Measurements from ENCODE around the gene CD3E.

Gene CD3E

GRCh38 chr11:118295199-118295598, 9.3 kb upstream of the CD3E start:
- H3K27me3 ChIP-seq (ENCODE audit: insufficient read depth, low read length), result no peaks in the 10 kb centered on the region
- H3K9ac ChIP-seq (ENCODE audit: low read length), result no peak overlapping the region
- no peak overlapping the region for H4K8ac ChIP-seq (ENCODE audit: low read depth, low read length)
- H3K4me2 ChIP-seq (ENCODE audit: low read length), result no peak overlapping the region
- H2AK5ac ChIP-seq (ENCODE audit: low read length), result no peak overlapping the region
- no peak overlapping the region for H2BK120ac ChIP-seq (ENCODE audit: insufficient read depth, low read length, poor library complexity)
- H3K4me1 ChIP-seq (ENCODE audit: control insufficient read depth in 1 of 2, insufficient read depth in 2 of 2, low read length in 2 of 2), result no peaks in the 10 kb centered on the region
- H3K4ac ChIP-seq (ENCODE audit: low read depth, low read length), result no peak overlapping the region
- no peaks in the 10 kb centered on the region for H3K79me2 ChIP-seq (ENCODE audit: control insufficient read depth, insufficient read depth, low read length, poor library complexity)
- H3K9me3 ChIP-seq (ENCODE audit: insufficient read depth, low read depth, low read length), result peaks cover 2% of the 10 kb centered on the region
- H2BK12ac ChIP-seq (ENCODE audit: low read length), result no peak overlapping the region
- H4K91ac ChIP-seq (ENCODE audit: low read depth, low read length), result no peak overlapping the region
- WGBS (ENCODE audit: extremely low coverage, insufficient coverage, insufficient read length), result no CpG with 5 or more reads among the region's 5 CpGs
- no peak for DNase-seq
- no peak overlapping the region for H3K27ac ChIP-seq (ENCODE audit: low read depth, low read length)
- no peak overlapping the region for H2AFZ ChIP-seq (ENCODE audit: insufficient read depth, low read length, poor library complexity)
- no peaks in the 10 kb centered on the region for H3K36me3 ChIP-seq (ENCODE audit: control insufficient read depth in 1 of 2, insufficient read depth in 2 of 2, low read length in 2 of 2)
- H3K23ac ChIP-seq (ENCODE audit: low read length), result no peak overlapping the region
- no peak overlapping the region for H4K12ac ChIP-seq (ENCODE audit: low read depth, low read length)
- no peak overlapping the region for H3K14ac ChIP-seq (ENCODE audit: low read length)
- no peak overlapping the region for H3K18ac ChIP-seq (ENCODE audit: low read length)
- no peak overlapping the region for H3K4me3 ChIP-seq (ENCODE audit: low read depth, low read length)
- no peaks in the 10 kb centered on the region for H3K79me1 ChIP-seq (ENCODE audit: low read length)
- H2BK5ac ChIP-seq (ENCODE audit: low read depth, low read length, poor library complexity), result no peak overlapping the region

GRCh38 chr11:118295815-118296454, 8.6 kb upstream of the CD3E start:
- H4K12ac ChIP-seq (ENCODE audit: low read depth, low read length), result no peak overlapping the region
- WGBS (ENCODE audit: extremely low coverage, insufficient coverage, insufficient read length), result no CpG with 5 or more reads among the region's 3 CpGs
- H3K4me3 ChIP-seq (ENCODE audit: low read depth, low read length), result no peak overlapping the region
- no peak overlapping the region for H4K91ac ChIP-seq (ENCODE audit: low read depth, low read length)
- H3K4me1 ChIP-seq (ENCODE audit: control insufficient read depth in 1 of 2, insufficient read depth in 2 of 2, low read length in 2 of 2), result no peaks in the 10 kb centered on the region
- no peak overlapping the region for H3K27ac ChIP-seq (ENCODE audit: low read depth, low read length)
- H2AK5ac ChIP-seq (ENCODE audit: low read length), result no peak overlapping the region
- no peak overlapping the region for H3K23ac ChIP-seq (ENCODE audit: low read length)
- H3K9ac ChIP-seq (ENCODE audit: low read length), result no peak overlapping the region
- no peaks in the 10 kb centered on the region for H3K27me3 ChIP-seq (ENCODE audit: insufficient read depth, low read length)
- H2BK120ac ChIP-seq (ENCODE audit: insufficient read depth, low read length, poor library complexity), result no peak overlapping the region
- H3K18ac ChIP-seq (ENCODE audit: low read length), result no peak overlapping the region
- H3K36me3 ChIP-seq (ENCODE audit: control insufficient read depth in 1 of 2, insufficient read depth in 2 of 2, low read length in 2 of 2), result no peaks in the 10 kb centered on the region
- no peak overlapping the region for H3K4me2 ChIP-seq (ENCODE audit: low read length)
- H2BK12ac ChIP-seq (ENCODE audit: low read length), result no peak overlapping the region
- DNase-seq, result peak in 1 of 2 donors; percentile 37
- no peak overlapping the region for H2BK5ac ChIP-seq (ENCODE audit: low read depth, low read length, poor library complexity)
- no peak overlapping the region for H3K4ac ChIP-seq (ENCODE audit: low read depth, low read length)
- no peak overlapping the region for H2AFZ ChIP-seq (ENCODE audit: insufficient read depth, low read length, poor library complexity)
- no peak overlapping the region for H3K14ac ChIP-seq (ENCODE audit: low read length)
- no peaks in the 10 kb centered on the region for H3K79me1 ChIP-seq (ENCODE audit: low read length)
- peaks cover 2% of the 10 kb centered on the region for H3K9me3 ChIP-seq (ENCODE audit: insufficient read depth, low read depth, low read length)
- no peaks in the 10 kb centered on the region for H3K79me2 ChIP-seq (ENCODE audit: control insufficient read depth, insufficient read depth, low read length, poor library complexity)
- no peak overlapping the region for H4K8ac ChIP-seq (ENCODE audit: low read depth, low read length)

GRCh38 chr11:118301600-118302195, 2.8 kb upstream of the CD3E start:
- WGBS (ENCODE audit: extremely low coverage, insufficient coverage, insufficient read length), result no CpG with 5 or more reads among the region's 8 CpGs
- H4K91ac ChIP-seq (ENCODE audit: low read depth, low read length), result no peak overlapping the region

GRCh38 chr11:118304227-118304567, 333 bp upstream of the CD3E start:
- no peaks in the 10 kb centered on the region for H3K27me3 ChIP-seq (ENCODE audit: insufficient read depth, low read length)
- no peak overlapping the region for H3K27ac ChIP-seq (ENCODE audit: low read depth, low read length)
- H3K4me2 ChIP-seq (ENCODE audit: low read length), result no peak overlapping the region
- H3K18ac ChIP-seq (ENCODE audit: low read length), result no peak overlapping the region
- H2BK12ac ChIP-seq (ENCODE audit: low read length), result no peak overlapping the region
- H4K91ac ChIP-seq (ENCODE audit: low read depth, low read length), result no peak overlapping the region
- no peaks in the 10 kb centered on the region for H3K4me1 ChIP-seq (ENCODE audit: control insufficient read depth in 1 of 2, insufficient read depth in 2 of 2, low read length in 2 of 2)
- no peak overlapping the region for H3K4me3 ChIP-seq (ENCODE audit: low read depth, low read length)
- H3K79me1 ChIP-seq (ENCODE audit: low read length), result no peaks in the 10 kb centered on the region
- no peak overlapping the region for H3K4ac ChIP-seq (ENCODE audit: low read depth, low read length)
- H3K14ac ChIP-seq (ENCODE audit: low read length), result no peak overlapping the region
- no peak overlapping the region for H3K9ac ChIP-seq (ENCODE audit: low read length)
- H4K8ac ChIP-seq (ENCODE audit: low read depth, low read length), result no peak overlapping the region
- no peak overlapping the region for H2BK120ac ChIP-seq (ENCODE audit: insufficient read depth, low read length, poor library complexity)
- no peak overlapping the region for H2AK5ac ChIP-seq (ENCODE audit: low read length)
- H3K23ac ChIP-seq (ENCODE audit: low read length), result no peak overlapping the region
- WGBS (ENCODE audit: extremely low coverage, insufficient coverage, insufficient read length), result no CpG with 5 or more reads among the region's 1 CpG
- no peak overlapping the region for H2AFZ ChIP-seq (ENCODE audit: insufficient read depth, low read length, poor library complexity)
- H2BK5ac ChIP-seq (ENCODE audit: low read depth, low read length, poor library complexity), result no peak overlapping the region
- H3K9me3 ChIP-seq (ENCODE audit: insufficient read depth, low read depth, low read length), result no peaks in the 10 kb centered on the region
- H3K36me3 ChIP-seq (ENCODE audit: control insufficient read depth in 1 of 2, insufficient read depth in 2 of 2, low read length in 2 of 2), result no peaks in the 10 kb centered on the region
- no peaks in the 10 kb centered on the region for H3K79me2 ChIP-seq (ENCODE audit: control insufficient read depth, insufficient read depth, low read length, poor library complexity)
- H4K12ac ChIP-seq (ENCODE audit: low read depth, low read length), result no peak overlapping the region
- DNase-seq, result no peak

More at GRCh38 chr11:118301600-118302195, 2.8 kb upstream of the CD3E start:
- H3K4me3 ChIP-seq (ENCODE audit: low read depth, low read length), result no peak overlapping the region
- H3K79me2 ChIP-seq (ENCODE audit: control insufficient read depth, insufficient read depth, low read length, poor library complexity), result no peaks in the 10 kb centered on the region
- H2AK5ac ChIP-seq (ENCODE audit: low read length), result no peak overlapping the region
- no peak overlapping the region for H4K12ac ChIP-seq (ENCODE audit: low read depth, low read length)
- no peaks in the 10 kb centered on the region for H3K27me3 ChIP-seq (ENCODE audit: insufficient read depth, low read length)
- H3K14ac ChIP-seq (ENCODE audit: low read length), result no peak overlapping the region
- H4K8ac ChIP-seq (ENCODE audit: low read depth, low read length), result no peak overlapping the region
- no peak overlapping the region for H2BK5ac ChIP-seq (ENCODE audit: low read depth, low read length, poor library complexity)
- no peaks in the 10 kb centered on the region for H3K79me1 ChIP-seq (ENCODE audit: low read length)
- H2BK12ac ChIP-seq (ENCODE audit: low read length), result no peak overlapping the region
- DNase-seq, result no peak
- no peak overlapping the region for H2BK120ac ChIP-seq (ENCODE audit: insufficient read depth, low read length, poor library complexity)
- no peak overlapping the region for H3K27ac ChIP-seq (ENCODE audit: low read depth, low read length)
- H3K4me1 ChIP-seq (ENCODE audit: control insufficient read depth in 1 of 2, insufficient read depth in 2 of 2, low read length in 2 of 2), result no peaks in the 10 kb centered on the region
- no peaks in the 10 kb centered on the region for H3K36me3 ChIP-seq (ENCODE audit: control insufficient read depth in 1 of 2, insufficient read depth in 2 of 2, low read length in 2 of 2)
- H3K4me2 ChIP-seq (ENCODE audit: low read length), result no peak overlapping the region
- no peak overlapping the region for H3K9ac ChIP-seq (ENCODE audit: low read length)
- H2AFZ ChIP-seq (ENCODE audit: insufficient read depth, low read length, poor library complexity), result no peak overlapping the region
- H3K23ac ChIP-seq (ENCODE audit: low read length), result no peak overlapping the region
- no peak overlapping the region for H3K4ac ChIP-seq (ENCODE audit: low read depth, low read length)
- no peaks in the 10 kb centered on the region for H3K9me3 ChIP-seq (ENCODE audit: insufficient read depth, low read depth, low read length)
- no peak overlapping the region for H3K18ac ChIP-seq (ENCODE audit: low read length)
